Mesothelial cell of epicardium (in vitro differentiated cells): Measurements from ENCODE around the gene CEP192. TPM values are rescaled to one million over a fixed set of nuclear protein-coding genes. Genes with fewer than 3 reads are reported as not detected.
"Not testable (repeated sequence)": the region's sequence is repeated elsewhere in the genome, so short reads cannot be mapped to it uniquely, and the experiment has no call there.

ENCODE experiments used
- DNase-seq, 2 experiments: peaks; one replicate each; pipeline ENCODE4 v3.0.0; 2021; ENCODE audit warnings: low spot score in 2 of 2; ENCODE audit not compliant: unreplicated experiment in 2 of 2
- H3K27ac Mint-ChIP-seq: 2 replicates; pipeline ENCODE4 v1.8.0; 2021; ENCODE audit warnings: mixed read lengths
- H3K27me3 Mint-ChIP-seq: 2 replicates; pipeline ENCODE4 v1.8.0; 2021; ENCODE audit warnings: low read depth, mixed read lengths
- H3K36me3 Mint-ChIP-seq: 2 replicates; pipeline ENCODE4 v1.8.0; 2021; ENCODE audit warnings: mixed read lengths
- H3K4me1 Mint-ChIP-seq: 2 replicates; pipeline ENCODE4 v1.8.0; 2021; ENCODE audit warnings: mixed read lengths
- H3K4me3 Mint-ChIP-seq: 2 replicates; pipeline ENCODE4 v1.8.0; 2021; ENCODE audit warnings: mild to moderate bottlenecking, moderate library complexity, mixed read lengths
- H3K9me3 Mint-ChIP-seq: 2 replicates; pipeline ENCODE4 v1.8.0; 2021; ENCODE audit warnings: mixed read lengths
- CTCF ChIP-seq: fragments of 200-600 bp; sonication (generic); IDR thresholded peaks from one replicate; pipeline ENCODE4 v1.5.0; 2021; ENCODE audit warnings: antibody characterized with exemption; ENCODE audit not compliant: unreplicated experiment
- total RNA-seq: library from RNA; stranded (reverse); gene quantifications from 3 replicates; pipeline ENCODE4 v1.2.1, GENCODE V29; 2021

The CEP192 gene
- total RNA-seq, 1 donor from 2014 or later: 34.6 TPM

- H3K27me3 Mint-ChIP-seq: no peaks in the 10 kb centered on the region
- H3K27ac Mint-ChIP-seq: no peak overlapping the region
- peaks cover 8% of the 10 kb centered on the region for H3K4me1 Mint-ChIP-seq
- peaks cover 57% of the 10 kb centered on the region for H3K36me3 Mint-ChIP-seq
- no peak for TF ChIP-seq CTCF
- DNase-seq: no peak
- no peak overlapping the region for H3K4me3 Mint-ChIP-seq
- peaks cover 3% of the 10 kb centered on the region for H3K9me3 Mint-ChIP-seq
Observed at GRCh38 chr18:13096232-13096631, 105.1 kb downstream of the CEP192 start.

GRCh38 chr18:13096719-13097118 is 105.6 kb downstream of the CEP192 start:
- DNase-seq: no peak
- TF ChIP-seq CTCF: no peak
- Mint-ChIP-seq H3K9me3 (peaks cover 3% of the 10 kb centered on the region), H3K36me3 (peaks cover 59% of the 10 kb centered on the region), H3K27me3 (no peaks in the 10 kb centered on the region), H3K27ac (no peak overlapping the region), H3K4me3 (no peak overlapping the region), H3K4me1 (peaks cover 8% of the 10 kb centered on the region)

GRCh38 chr18:13098104-13098503 is 106.9 kb downstream of the CEP192 start:
- H3K9me3 Mint-ChIP-seq, H3K27ac Mint-ChIP-seq, H3K4me1 Mint-ChIP-seq, H3K4me3 Mint-ChIP-seq, H3K27me3 Mint-ChIP-seq, DNase-seq: not testable (repeated sequence)
- H3K36me3 Mint-ChIP-seq: peaks cover 71% of the 10 kb centered on the region

- Mint-ChIP-seq H3K9me3 (peaks cover 3% of the 10 kb centered on the region), H3K36me3 (peaks cover 76% of the 10 kb centered on the region), H3K27me3 (no peaks in the 10 kb centered on the region), H3K4me1 (no peaks in the 10 kb centered on the region), H3K27ac (no peak overlapping the region), H3K4me3 (no peak overlapping the region)
- DNase-seq: no peak
- TF ChIP-seq CTCF: no peak
Observed at GRCh38 chr18:13099113-13099512, 108.0 kb downstream of the CEP192 start.

- Mint-ChIP-seq H3K36me3 (peaks cover 77% of the 10 kb centered on the region), H3K4me1 (no peaks in the 10 kb centered on the region), H3K27ac (no peak overlapping the region), H3K9me3 (peaks cover 3% of the 10 kb centered on the region), H3K4me3 (no peak overlapping the region), H3K27me3 (no peaks in the 10 kb centered on the region)
- TF ChIP-seq CTCF: no peak
- no peak for DNase-seq
Observed at GRCh38 chr18:13100942-13101658, 109.9 kb downstream of the CEP192 start.

- Mint-ChIP-seq H3K36me3 (peaks cover 77% of the 10 kb centered on the region), H3K27ac (no peak overlapping the region), H3K4me3 (no peak overlapping the region), H3K9me3 (peaks cover 3% of the 10 kb centered on the region), H3K27me3 (no peaks in the 10 kb centered on the region), H3K4me1 (no peaks in the 10 kb centered on the region)
- no peak for DNase-seq
- TF ChIP-seq CTCF: no peak
Observed at GRCh38 chr18:13101659-13102197, 110.6 kb downstream of the CEP192 start.
